GM10266 (cell line): ENCODE data around the gene XIRP2.

ENCODE experiments used
- DNase-seq: peaks from one replicate; pipeline ENCODE4 v3.0.0; 2012; ENCODE audit errors: extremely low spot score
- CTCF ChIP-seq: IDR thresholded peaks from 2 replicates; pipeline ENCODE4 v1.5.1; 2012; ENCODE audit warnings: mild to moderate bottlenecking, low read depth; ENCODE audit not compliant: control insufficient read depth, insufficient read depth; ENCODE audit errors: missing control alignments

XIRP2 gene

GRCh38 chr2:167128130-167128529, 239.8 kb downstream of the XIRP2 start:
- no peak for DNase-seq
- no peak for TF ChIP-seq CTCF

GRCh38 chr2:167132066-167132465, 243.8 kb downstream of the XIRP2 start:
- DNase-seq: no peak
- no peak for TF ChIP-seq CTCF

GRCh38 chr2:167132906-167133555, 244.8 kb downstream of the XIRP2 start:
- no peak for TF ChIP-seq CTCF
- no peak for DNase-seq

GRCh38 chr2:167133614-167134013, 245.3 kb downstream of the XIRP2 start:
- DNase-seq: no peak
- no peak for TF ChIP-seq CTCF

- no peak for DNase-seq
- no peak for TF ChIP-seq CTCF
Measured at GRCh38 chr2:167134381-167135072, 246.2 kb downstream of the XIRP2 start.

- no peak for TF ChIP-seq CTCF
- DNase-seq: no peak
Measured at GRCh38 chr2:167135706-167136105, 247.4 kb downstream of the XIRP2 start.

GRCh38 chr2:167136879-167137596, 248.8 kb downstream of the XIRP2 start:
- no peak for TF ChIP-seq CTCF
- DNase-seq: no peak
